GM19468 (cell line): Measurements from ENCODE around the gene CUX1.
"Not testable (repeated sequence)": the region's sequence is repeated elsewhere in the genome, so short reads cannot be mapped to it uniquely, and the experiment has no call there.

Source experiments
- ATAC-seq: cut with Tn5 transposase; IDR thresholded peaks from one replicate; pipeline ENCODE4 v1.9.1; 2021; ENCODE audit warnings: mild to moderate bottlenecking, moderate library complexity, moderate number of reproducible peaks; ENCODE audit not compliant: unreplicated experiment; ENCODE audit errors: extremely low read depth

CUX1 gene

GRCh38 chr7:101970801-101971200 lies 153.4 kb downstream of the CUX1 start:
- ATAC-seq, result no peak

DNA sequence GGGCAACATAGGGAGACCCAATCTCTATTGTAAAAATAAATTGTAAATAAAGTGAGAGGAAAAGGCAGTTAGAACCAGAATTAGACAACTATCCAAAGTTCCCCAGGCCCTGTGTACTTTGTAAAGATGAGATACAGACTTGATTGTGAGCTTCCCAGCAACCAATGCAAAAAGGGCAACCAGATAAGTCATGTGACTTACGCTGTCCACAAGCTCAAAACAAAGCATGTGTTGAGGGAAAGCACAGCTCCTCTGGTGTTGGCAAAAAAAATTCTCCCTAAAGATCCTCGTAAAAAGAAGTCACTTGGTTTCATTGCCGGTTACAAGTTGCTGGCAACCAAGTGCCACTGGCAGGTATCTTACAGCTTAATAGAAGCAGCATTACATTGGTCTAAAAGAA lies 154.0 kb downstream of the CUX1 start:
- no peak for ATAC-seq

DNA sequence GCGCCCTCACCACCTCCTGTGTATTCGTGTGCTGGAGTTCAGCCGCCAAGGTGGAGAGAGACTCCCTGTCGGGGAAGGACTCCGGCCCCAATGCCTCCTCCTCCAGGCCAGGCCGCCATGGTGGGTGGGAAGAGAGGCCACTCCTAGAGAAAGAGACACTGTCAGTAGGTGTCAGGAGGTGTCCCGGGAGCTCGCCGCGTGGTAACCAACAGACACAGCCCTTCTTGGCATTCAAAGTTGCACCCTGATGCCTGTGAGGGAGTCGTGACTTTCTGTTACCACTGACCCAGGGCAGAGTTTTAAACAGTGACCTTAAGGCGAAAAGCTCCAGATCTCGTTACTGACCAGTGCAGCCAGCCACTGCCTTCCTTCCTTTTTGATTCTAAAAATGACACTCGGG lies 155.2 kb downstream of the CUX1 start:
- no peak for ATAC-seq

GRCh38 chr7:101973130-101973529 lies 155.7 kb downstream of the CUX1 start:
- no peak for ATAC-seq

DNA sequence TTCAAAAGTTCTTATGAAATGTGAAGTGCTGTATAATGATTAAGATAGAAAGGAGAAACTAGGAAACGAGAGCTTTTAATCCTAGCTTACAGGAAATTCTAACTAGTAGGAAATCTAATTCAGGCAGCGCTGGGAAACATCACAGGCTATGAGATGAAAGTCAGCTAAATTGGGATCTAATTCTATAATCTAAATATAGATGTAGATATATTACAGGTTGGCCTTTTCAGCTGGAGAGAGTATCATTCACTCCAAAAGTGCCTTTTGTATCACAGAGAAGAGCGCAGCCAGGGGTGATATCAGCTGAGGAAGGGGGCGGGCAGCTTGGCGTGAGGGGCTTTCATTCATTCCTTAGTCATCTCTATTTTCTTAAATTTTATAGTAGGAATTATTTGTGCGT lies 157.0 kb downstream of the CUX1 start:
- ATAC-seq, result no peak

DNA sequence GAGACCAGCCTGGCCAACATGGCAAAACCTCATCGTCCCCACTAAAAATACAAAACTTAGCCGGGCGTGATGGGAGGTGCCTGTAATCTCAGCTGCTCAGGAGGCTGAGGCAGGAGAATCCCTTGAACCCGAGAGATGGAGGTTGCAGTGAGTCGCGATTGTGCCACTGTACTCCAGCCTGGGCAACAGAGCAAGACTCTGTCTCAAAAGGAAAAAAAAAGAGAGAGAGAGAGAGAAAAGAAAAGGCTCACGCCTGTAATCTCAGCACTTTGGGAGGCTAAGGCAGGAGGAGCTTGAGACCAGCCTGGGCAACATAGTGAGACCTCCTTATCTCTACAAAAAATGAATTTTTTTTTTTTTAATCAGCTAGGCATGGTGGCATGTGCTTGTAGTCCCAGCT lies 157.6 kb downstream of the CUX1 start:
- ATAC-seq, result no peak

DNA sequence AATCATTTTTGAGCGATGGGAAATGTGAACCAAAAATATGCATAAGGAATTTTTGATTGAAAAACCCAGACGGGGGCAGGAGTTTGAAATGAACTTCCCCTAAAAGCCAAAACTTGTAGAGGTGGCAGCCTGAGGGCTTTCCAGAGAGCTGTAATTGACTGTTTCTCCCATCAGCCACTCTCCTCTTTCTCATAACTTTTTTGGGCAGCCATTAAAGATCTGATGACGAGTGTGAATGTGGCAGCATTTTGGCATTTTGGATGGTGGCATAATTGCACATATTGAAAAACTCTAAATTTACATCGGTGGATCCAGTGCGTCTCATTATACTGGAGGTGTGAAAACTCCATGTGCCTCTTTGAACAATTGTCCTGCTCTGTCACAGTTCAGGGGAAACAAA lies 159.0 kb downstream of the CUX1 start:
- ATAC-seq, result no peak

DNA sequence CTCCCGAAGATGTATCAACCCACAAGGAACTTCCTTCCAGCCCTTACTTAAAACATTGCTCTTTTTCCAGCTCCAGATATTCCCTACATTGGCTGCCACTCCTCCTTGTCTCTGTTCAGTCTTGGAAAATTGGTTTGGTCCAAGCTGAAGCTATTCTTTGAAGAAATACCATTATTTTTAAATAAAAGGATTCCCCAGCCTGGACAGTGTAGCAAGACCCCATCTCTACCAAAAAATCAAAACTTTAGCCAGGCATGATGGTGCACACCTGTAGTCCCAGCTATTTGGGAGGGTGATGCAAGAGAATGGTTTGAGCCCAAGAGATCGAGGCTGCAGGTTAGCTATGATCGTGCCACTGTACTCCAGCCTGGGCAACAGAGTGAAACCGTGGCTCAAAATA lies 159.8 kb downstream of the CUX1 start:
- ATAC-seq, result no peak

DNA sequence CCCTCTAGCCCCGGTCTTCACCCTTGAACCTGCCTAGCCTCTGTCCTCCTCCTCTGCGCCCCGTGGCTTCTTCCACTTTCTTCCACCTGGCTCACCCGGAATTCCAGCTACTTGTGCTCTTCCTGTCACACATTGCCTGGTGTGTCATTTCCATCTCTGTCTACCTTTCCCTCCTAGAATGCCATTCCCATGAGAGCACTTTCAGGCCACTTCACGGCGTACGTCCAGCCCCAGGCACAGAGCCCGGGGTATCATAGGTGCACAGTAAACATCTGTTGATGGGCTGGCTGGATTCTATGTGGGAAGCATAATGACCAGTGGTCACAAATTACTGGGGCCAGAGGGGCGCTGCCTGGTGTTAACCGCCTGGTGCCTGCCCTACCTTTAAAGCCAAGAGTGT lies 161.3 kb downstream of the CUX1 start:
- no peak for ATAC-seq

GRCh38 chr7:101983147-101983811 lies 165.9 kb downstream of the CUX1 start:
- no peak for ATAC-seq

GRCh38 chr7:101984133-101984879 lies 166.9 kb downstream of the CUX1 start:
- ATAC-seq, result no peak

- ATAC-seq, result no peak
Measured at GRCh38 chr7:101985057-101985902, 167.9 kb downstream of the CUX1 start.

DNA sequence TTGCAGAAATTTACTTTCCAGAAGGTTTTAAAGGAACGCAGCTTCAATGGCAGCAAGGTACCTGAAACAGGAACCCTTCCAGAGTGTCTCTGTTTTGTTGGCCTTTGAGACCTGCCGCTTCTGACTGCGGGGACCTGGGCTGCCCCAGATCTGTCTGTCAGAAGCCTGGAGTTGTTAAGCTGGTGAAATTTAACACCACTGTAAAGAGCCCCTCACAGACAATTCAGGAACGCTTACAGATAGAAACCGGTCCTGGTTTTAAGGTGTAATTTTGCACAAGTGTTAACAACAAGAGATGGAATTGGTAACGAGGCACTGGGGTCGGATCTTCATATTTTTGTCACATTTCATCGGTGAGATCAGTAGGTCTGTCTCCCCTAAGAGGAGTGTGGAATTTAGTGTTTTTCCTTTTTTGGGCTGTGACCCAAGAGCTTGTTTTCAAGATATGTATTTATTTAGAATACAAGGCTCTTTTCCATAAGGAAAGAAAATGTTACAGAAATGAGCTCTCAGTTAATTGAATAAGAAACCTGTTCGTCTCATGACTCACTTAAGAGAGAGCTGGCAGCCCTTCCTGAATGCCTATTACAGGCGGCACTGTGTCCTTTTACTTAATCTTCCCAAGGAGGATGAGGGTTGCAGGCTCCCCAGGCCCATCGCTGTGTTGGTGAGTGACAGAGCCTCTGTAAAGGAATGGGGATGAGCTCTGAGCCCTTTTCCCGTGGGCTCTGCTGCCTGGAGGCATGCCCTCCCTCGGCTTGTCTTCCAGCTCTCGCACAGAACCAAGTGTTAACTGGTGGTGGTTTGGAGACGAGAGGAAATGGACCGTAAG lies 168.7 kb downstream of the CUX1 start:
- ATAC-seq, result no peak

GRCh38 chr7:101987494-101987893 lies 170.1 kb downstream of the CUX1 start:
- no peak for ATAC-seq

- ATAC-seq, result not testable (repeated sequence)
Measured at GRCh38 chr7:101988060-101988459, 170.6 kb downstream of the CUX1 start.

DNA sequence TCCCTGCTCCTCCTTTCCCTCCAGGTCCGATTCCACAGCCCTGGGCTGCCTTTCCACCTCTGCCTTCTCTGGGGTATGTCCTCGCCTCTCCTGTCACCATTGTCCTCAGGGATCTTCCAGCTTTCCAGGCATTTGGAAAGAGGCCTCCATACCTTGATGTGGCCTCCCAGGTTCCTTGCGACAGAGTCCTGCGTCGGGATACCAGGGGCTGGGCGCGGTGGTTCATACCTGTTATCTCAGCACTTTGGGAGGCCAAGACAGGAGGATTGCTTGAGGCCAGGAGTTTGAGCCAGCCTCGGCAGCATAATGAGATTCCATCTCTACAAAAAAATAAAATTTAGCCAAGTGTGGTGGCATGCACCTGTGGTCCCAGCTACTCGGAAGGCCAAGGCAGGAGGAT lies 171.1 kb downstream of the CUX1 start:
- no peak for ATAC-seq

DNA sequence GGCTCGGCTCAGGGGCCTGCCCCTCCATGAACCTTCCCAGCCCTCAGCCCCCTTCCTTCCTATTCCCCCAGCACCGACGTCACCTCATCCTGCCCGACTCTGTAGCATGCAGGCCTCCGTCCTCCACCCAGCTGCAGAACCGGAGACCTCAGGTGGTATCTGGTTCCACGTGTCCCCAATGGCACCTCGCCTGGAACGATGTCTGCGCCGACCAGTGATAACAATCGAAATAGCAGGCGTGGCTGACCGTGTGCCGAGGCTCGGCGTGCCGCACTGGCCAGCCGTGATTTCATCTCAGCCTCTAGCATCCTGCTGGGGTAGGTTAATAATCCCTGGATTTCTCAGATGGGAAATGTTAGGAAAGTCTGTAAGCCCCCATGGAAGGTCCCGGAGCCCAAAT lies 171.7 kb downstream of the CUX1 start:
- ATAC-seq, result no peak

DNA sequence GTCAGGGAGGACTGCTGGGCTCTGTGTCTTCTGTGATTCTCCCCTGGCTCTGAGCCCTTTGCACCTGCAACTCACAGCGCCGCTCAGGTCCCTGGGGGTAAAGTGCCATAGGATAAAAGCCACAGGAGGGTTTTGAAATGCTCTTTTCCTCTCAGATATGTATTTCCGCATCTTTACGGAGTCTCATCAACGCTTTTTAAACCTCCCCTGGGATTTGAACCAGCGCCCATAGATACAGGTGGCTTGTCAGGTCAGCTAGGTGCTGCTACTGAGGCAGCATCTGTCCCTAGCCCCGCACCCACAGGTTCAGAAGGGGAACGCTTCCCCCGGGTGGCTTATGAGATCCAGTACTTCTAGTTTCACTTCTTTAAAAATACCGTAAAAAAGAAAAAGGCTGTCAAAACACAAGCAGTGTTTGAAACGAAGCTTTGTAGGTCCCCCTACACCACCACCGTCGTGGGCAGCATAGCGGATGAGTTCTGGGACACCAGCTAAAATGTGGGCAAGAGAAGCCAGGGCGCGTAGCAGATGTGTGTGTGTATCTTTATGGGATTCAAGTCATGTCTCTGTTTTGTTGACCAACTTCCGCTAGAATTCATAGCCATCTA lies 173.5 kb downstream of the CUX1 start:
- ATAC-seq, result peak; percentile 62

DNA sequence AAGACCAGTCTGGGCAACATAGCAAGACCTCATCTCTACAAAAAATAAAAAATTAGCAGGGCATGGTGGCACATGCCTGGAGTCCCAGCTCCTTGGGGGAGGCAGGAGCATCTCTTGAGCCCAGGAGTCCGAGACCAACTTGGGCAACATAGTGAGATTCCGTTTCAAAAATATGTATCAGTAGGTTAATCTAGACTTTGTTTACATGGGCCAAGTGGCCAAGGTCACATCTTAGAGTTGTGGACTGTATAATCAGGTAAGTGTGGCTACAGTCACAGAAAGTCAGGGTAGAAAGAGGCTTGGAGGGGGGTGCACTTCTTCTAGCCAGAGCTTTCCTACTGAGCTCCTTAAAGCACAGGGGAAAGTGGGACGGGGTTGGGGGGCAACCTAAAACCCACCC lies 174.4 kb downstream of the CUX1 start:
- ATAC-seq, result no peak

DNA sequence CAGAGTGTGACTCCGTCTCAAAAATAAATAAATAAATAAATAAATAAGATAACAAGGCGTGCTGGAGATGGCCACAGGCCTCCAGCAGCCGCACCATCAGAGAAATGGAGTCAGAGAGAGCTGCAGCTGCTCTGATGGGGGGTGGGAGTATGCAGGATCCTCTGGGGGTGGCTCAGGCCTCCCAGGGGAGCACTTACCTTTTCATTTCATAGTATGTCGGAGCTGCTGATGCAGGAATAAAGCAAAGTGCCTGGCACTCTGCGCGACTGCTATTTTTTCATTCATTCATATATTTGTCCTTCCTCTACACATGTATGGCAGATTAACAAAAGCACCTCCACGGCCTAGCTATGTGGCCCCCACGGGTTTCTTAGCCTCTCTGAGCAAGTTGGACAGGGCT lies 175.9 kb downstream of the CUX1 start:
- ATAC-seq, result no peak
